ENCODE results near the gene ZNF629. TPM values are rescaled to one million over a fixed set of nuclear protein-coding genes. Genes with fewer than 3 reads are reported as not detected.

ZNF629 gene
- total and polyA plus RNA-seq, 2 donors (not counting 1 experiment from before 2014, with no cell fraction given): 1.2 to 6.9 TPM

- intact Hi-C loops (cut with micrococcal nuclease): loop anchor here (5.0 kb wide), 4 partner anchors 116 to 271 kb away; partner anchors contain the start of genes ORAI3 and STX4
- Mint-ChIP-seq H3K27me3 (no peaks in the 10 kb centered on the region), H3K4me1 (peaks cover 34% of the 10 kb centered on the region), H3K27ac (peak overlapping the region; percentile 95), H3K4me3 (peak overlapping the region; percentile 98), H3K9me3 (ENCODE audit: insufficient read depth) (no peaks in the 10 kb centered on the region)
- Histone ChIP-seq H3K4me2 (replicated peaks; ENCODE audit: low read depth, low read length, poor library complexity, severe bottlenecking) (peak overlapping the region; percentile 97), H3K4me3 (ENCODE audit: control extremely low read depth in 1 of 5, extremely low read depth in 1 of 5, insufficient read depth in 1 of 5, low read depth in 2 of 5, low read length in 4 of 5) (peak overlapping the region; percentile 82 to 93 (median 90)), H4K20me1 (ENCODE audit: control insufficient read depth, insufficient read depth, low read length, poor library complexity, severe bottlenecking) (peaks cover 35% of the 10 kb centered on the region), H3K4me1 (ENCODE audit: control insufficient read depth in 2 of 2, insufficient read depth in 2 of 2, low read length in 2 of 2) (peaks cover 24 to 37% of the 10 kb centered on the region in 2 donors), H3K9ac (ENCODE audit: low read length) (peak overlapping the region; percentile 96), H3K27me3 (replicated peaks in 1 of 4; ENCODE audit: control extremely low read depth in 1 of 4, control insufficient read depth in 3 of 4, insufficient read depth in 4 of 4, low read length in 3 of 4) (no peaks in the 10 kb centered on the region), H3K27ac (ENCODE audit: low read length in 2 of 2) (peak overlapping the region; percentile 57 to 91), H3K9me3 (ENCODE audit: control extremely low read depth in 1 of 3, control insufficient read depth in 2 of 3, insufficient read depth in 1 of 3, low read length in 2 of 3) (no peaks in the 10 kb centered on the region), H3K36me3 (replicated peaks in 1 of 2; ENCODE audit: control extremely low read depth in 1 of 2, control insufficient read depth in 1 of 2, extremely low read depth in 1 of 2, insufficient read depth in 2 of 2, low read length in 1 of 2) (peaks cover 0 to 43% of the 10 kb centered on the region in 2 experiments), H2AFZ (ENCODE audit: insufficient read depth, low read depth, low read length, poor library complexity, severe bottlenecking) (peak overlapping the region; percentile 94), H3K79me2 (ENCODE audit: control insufficient read depth, insufficient read depth, low read length) (peaks cover 33% of the 10 kb centered on the region)
- under 1% methylated on average over 64 of the region's 64 CpGs for WGBS (ENCODE audit: insufficient coverage)
- CTCF ChIA-PET: interaction anchor here (0.7 kb wide), 1 partner anchor 52 kb away, joined by 3 read pairs; no protein-coding TSS in a partner anchor
- POLR2A ChIA-PET: interaction anchor here (2.1 kb wide), 1 partner anchor 13 kb away, joined by 9 read pairs; the partner anchor contains the start of gene PHKG2
- ATAC-seq (ENCODE audit: low read depth): peak; percentile 28
- DNase-seq: peak; percentile 76
- TF ChIP-seq EZH2 (IDR thresholded peaks at IDR 0.05; ENCODE audit: borderline replicate concordance, insufficient read depth, low read depth, low read length, poor library complexity, severe bottlenecking) (no peak), CTCF (IDR thresholded peaks at IDR 0.05) (no peak)
Measured at GRCh38 chr16:30761427-30761927, 25.5 kb downstream of the ZNF629 start.

All from B cell (primary cell).